Pericardium fibroblast (primary cell): ENCODE results near the gene C1QTNF12. TPM values are rescaled to one million over a fixed set of nuclear protein-coding genes. Genes with fewer than 3 reads are reported as not detected.

Experiments used
- total RNA-seq: library from RNA; depleted of rRNA; stranded (reverse); fragments of >200 nt; gene quantifications from 2 replicates; pipeline ENCODE4 v1.2.3, GENCODE V29; 2015

C1QTNF12 gene
- total RNA-seq = 0.26 and 3.9 TPM in 2 replicates

GRCh38 chr1:1246577-1247340 lies at the start of gene C1QTNF12:
Gene C1QTNF12, minus strand, starts transcription at chr1:1246722. Its CDS starts 32 bp downstream, at chr1:1246690.

GRCh38 chr1:1273512-1274298 lies 27.2 kb upstream of the C1QTNF12 start, which contains the start of gene UBE2J2:
Gene UBE2J2, minus strand, starts transcription at chr1:1273854. Its CDS starts 5,862 bp downstream, at chr1:1267992.

GRCh38 chr1:1232208-1232795 lies 14.2 kb downstream of the C1QTNF12 start, which contains the start of gene B3GALT6:
Gene B3GALT6, plus strand, starts transcription at chr1:1232237. Its CDS starts 42 bp downstream, at chr1:1232279.

GRCh38 chr1:1231400-1232207 lies 14.9 kb downstream of the C1QTNF12 start, which contains the start of gene SDF4:
Gene SDF4, minus strand, starts transcription at chr1:1232001. Its CDS starts 3,229 bp downstream, at chr1:1228772.

GRCh38 chr1:1213345-1214265 lies 32.9 kb downstream of the C1QTNF12 start, which contains the start of gene TNFRSF4:
Gene TNFRSF4, minus strand, starts transcription at chr1:1214153. Its CDS starts 26 bp downstream, at chr1:1214127.

GRCh38 chr1:1206376-1206965 lies 40.1 kb downstream of the C1QTNF12 start, which contains the start of gene TNFRSF18:
Gene TNFRSF18, minus strand, starts transcription at chr1:1206592. Its CDS starts 21 bp downstream, at chr1:1206571.

Other genes with a start within 250 kb of the C1QTNF12 start
- gene HES4, start 246.6 kb downstream of the C1QTNF12 start, total RNA-seq = 1.4 and 29.9 TPM in 2 replicates
- gene ISG15, start 233.2 kb downstream of the C1QTNF12 start, total RNA-seq = 51.2 and 63.2 TPM in 2 replicates
- 49.1 and 67.4 TPM in 2 replicates for gene AGRN, start 226.6 kb downstream of the C1QTNF12 start, total RNA-seq
- gene RNF223, start 172.4 kb downstream of the C1QTNF12 start, total RNA-seq = not detected in 2 replicates
- 6.9 and 13.7 TPM in 2 replicates for gene C1orf159, start 130.6 kb downstream of the C1QTNF12 start, total RNA-seq
- not detected in 2 replicates for gene TTLL10, start 72.8 kb downstream of the C1QTNF12 start, total RNA-seq
- gene TNFRSF18, start 40.1 kb downstream of the C1QTNF12 start, total RNA-seq = not detected in 2 replicates
- gene TNFRSF4, start 32.6 kb downstream of the C1QTNF12 start, total RNA-seq = not detected in 2 replicates
- 162 and 228 TPM in 2 replicates for gene SDF4, start 14.7 kb downstream of the C1QTNF12 start, total RNA-seq
- 34.2 and 34.5 TPM in 2 replicates for gene B3GALT6, start 14.5 kb downstream of the C1QTNF12 start, total RNA-seq
- 25.6 and 36.6 TPM in 2 replicates for gene UBE2J2, start 27.1 kb upstream of the C1QTNF12 start, total RNA-seq
- 0.82 and 5.0 TPM in 2 replicates for gene SCNN1D, start 33.7 kb upstream of the C1QTNF12 start, total RNA-seq
- 28.4 and 41.5 TPM in 2 replicates for gene ACAP3, start 61.2 kb upstream of the C1QTNF12 start, total RNA-seq
- 36.8 and 39.9 TPM in 2 replicates for gene PUSL1, start 61.9 kb upstream of the C1QTNF12 start, total RNA-seq
- 66.6 and 67.9 TPM in 2 replicates for gene INTS11, start 77.9 kb upstream of the C1QTNF12 start, total RNA-seq
- gene CPTP, start 78.1 kb upstream of the C1QTNF12 start, total RNA-seq = 28.4 and 40.4 TPM in 2 replicates
- gene TAS1R3, start 84.6 kb upstream of the C1QTNF12 start, total RNA-seq = 0.35 TPM in 1 of 2 replicates, not detected in the other
- 48.9 and 51.7 TPM in 2 replicates for gene DVL1, start 102.7 kb upstream of the C1QTNF12 start, total RNA-seq
- gene MXRA8, start 111.8 kb upstream of the C1QTNF12 start, total RNA-seq = 368 and 672 TPM in 2 replicates
- 101 and 136 TPM in 2 replicates for gene AURKAIP1, start 128.5 kb upstream of the C1QTNF12 start, total RNA-seq
- gene CCNL2, start 152.6 kb upstream of the C1QTNF12 start, total RNA-seq = 92.3 and 98.2 TPM in 2 replicates
- 102 and 107 TPM in 2 replicates for gene MRPL20, start 160.6 kb upstream of the C1QTNF12 start, total RNA-seq
- 0.35 and 2.9 TPM in 2 replicates for gene ANKRD65, start 174.6 kb upstream of the C1QTNF12 start, total RNA-seq
- gene VWA1, start 189.0 kb upstream of the C1QTNF12 start, total RNA-seq = 12.3 and 18.0 TPM in 2 replicates
- under 0.01 TPM in 1 of 2 replicates, not detected in the other for gene ATAD3C, start 203.0 kb upstream of the C1QTNF12 start, total RNA-seq
- 8.0 and 27.4 TPM in 2 replicates for gene ATAD3B, start 225.0 kb upstream of the C1QTNF12 start, total RNA-seq